HCT116 (cell line): ENCODE measurements around the gene SIRPA.

Source experiments
- JUND ChIP-seq: IDR thresholded peaks from 2 replicates; pipeline ENCODE4 v1.6.1; 2012
- TF ChIP-seq, protein P1 (sequence below), 3 experiments: fragments of 200-600 bp in 1 of 3; sonication (generic) in 1 of 3; IDR thresholded peaks in 2 of 3; conservative IDR thresholded peaks in 1 of 3; 2 replicates each; pipeline ENCODE4 v1.5.1; 2012 to 2017; ENCODE audit warnings: low read depth in 2 of 3, low read length in 2 of 3, antibody characterized with exemption in 1 of 3, borderline replicate concordance in 1 of 3, control low read depth in 1 of 3, mild to moderate bottlenecking in 1 of 3, mixed read lengths in 1 of 3, mixed run types in 1 of 3, moderate library complexity in 1 of 3; ENCODE audit not compliant: insufficient read depth in 1 of 3
- TF ChIP-seq, protein P2 (sequence below): IDR thresholded peaks from 2 replicates; pipeline ENCODE4 v1.6.1; 2011; ENCODE audit warnings: mild to moderate bottlenecking, low read length, moderate library complexity; ENCODE audit not compliant: insufficient replicate concordance; ENCODE audit errors: extremely low read depth
- TF ChIP-seq, protein P3 (sequence below): IDR thresholded peaks from 2 replicates; pipeline ENCODE4 v1.6.1; 2012; ENCODE audit warnings: low read depth

DNA sequence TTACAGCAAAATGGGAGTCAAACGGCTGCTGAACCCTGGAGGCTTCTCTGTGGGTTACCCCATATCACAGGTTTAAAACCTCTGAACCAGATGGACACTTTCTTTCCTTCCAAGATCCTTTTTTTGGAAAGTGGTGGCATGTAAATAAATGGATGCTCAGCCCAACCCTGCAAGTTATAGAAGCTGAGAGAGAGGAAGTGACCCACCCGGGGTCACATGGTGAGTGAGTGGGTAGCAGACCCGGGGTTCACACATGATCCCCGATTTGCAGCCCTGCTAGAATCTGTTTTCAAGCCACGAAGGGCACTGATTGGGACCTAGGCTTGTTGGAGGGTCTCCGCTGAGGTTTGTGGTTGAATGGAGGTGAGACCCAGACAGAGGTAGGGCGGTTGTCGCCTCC is 32.0 kb downstream of the SIRPA start:
- TF ChIP-seq, protein P1, sequence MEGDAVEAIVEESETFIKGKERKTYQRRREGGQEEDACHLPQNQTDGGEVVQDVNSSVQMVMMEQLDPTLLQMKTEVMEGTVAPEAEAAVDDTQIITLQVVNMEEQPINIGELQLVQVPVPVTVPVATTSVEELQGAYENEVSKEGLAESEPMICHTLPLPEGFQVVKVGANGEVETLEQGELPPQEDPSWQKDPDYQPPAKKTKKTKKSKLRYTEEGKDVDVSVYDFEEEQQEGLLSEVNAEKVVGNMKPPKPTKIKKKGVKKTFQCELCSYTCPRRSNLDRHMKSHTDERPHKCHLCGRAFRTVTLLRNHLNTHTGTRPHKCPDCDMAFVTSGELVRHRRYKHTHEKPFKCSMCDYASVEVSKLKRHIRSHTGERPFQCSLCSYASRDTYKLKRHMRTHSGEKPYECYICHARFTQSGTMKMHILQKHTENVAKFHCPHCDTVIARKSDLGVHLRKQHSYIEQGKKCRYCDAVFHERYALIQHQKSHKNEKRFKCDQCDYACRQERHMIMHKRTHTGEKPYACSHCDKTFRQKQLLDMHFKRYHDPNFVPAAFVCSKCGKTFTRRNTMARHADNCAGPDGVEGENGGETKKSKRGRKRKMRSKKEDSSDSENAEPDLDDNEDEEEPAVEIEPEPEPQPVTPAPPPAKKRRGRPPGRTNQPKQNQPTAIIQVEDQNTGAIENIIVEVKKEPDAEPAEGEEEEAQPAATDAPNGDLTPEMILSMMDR (IDR thresholded peaks at IDR 0.05 in 2 of 3, conservative IDR thresholded peaks at IDR 0.05 in 1 of 3; ENCODE audit: borderline replicate concordance in 1 of 3, insufficient read depth in 1 of 3, low read depth in 2 of 3, low read length in 2 of 3), result no peak
- TF ChIP-seq JUND, result no peak
- TF ChIP-seq, protein P2, sequence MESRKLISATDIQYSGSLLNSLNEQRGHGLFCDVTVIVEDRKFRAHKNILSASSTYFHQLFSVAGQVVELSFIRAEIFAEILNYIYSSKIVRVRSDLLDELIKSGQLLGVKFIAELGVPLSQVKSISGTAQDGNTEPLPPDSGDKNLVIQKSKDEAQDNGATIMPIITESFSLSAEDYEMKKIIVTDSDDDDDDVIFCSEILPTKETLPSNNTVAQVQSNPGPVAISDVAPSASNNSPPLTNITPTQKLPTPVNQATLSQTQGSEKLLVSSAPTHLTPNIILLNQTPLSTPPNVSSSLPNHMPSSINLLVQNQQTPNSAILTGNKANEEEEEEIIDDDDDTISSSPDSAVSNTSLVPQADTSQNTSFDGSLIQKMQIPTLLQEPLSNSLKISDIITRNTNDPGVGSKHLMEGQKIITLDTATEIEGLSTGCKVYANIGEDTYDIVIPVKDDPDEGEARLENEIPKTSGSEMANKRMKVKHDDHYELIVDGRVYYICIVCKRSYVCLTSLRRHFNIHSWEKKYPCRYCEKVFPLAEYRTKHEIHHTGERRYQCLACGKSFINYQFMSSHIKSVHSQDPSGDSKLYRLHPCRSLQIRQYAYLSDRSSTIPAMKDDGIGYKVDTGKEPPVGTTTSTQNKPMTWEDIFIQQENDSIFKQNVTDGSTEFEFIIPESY, result no peak
- TF ChIP-seq, protein P3, sequence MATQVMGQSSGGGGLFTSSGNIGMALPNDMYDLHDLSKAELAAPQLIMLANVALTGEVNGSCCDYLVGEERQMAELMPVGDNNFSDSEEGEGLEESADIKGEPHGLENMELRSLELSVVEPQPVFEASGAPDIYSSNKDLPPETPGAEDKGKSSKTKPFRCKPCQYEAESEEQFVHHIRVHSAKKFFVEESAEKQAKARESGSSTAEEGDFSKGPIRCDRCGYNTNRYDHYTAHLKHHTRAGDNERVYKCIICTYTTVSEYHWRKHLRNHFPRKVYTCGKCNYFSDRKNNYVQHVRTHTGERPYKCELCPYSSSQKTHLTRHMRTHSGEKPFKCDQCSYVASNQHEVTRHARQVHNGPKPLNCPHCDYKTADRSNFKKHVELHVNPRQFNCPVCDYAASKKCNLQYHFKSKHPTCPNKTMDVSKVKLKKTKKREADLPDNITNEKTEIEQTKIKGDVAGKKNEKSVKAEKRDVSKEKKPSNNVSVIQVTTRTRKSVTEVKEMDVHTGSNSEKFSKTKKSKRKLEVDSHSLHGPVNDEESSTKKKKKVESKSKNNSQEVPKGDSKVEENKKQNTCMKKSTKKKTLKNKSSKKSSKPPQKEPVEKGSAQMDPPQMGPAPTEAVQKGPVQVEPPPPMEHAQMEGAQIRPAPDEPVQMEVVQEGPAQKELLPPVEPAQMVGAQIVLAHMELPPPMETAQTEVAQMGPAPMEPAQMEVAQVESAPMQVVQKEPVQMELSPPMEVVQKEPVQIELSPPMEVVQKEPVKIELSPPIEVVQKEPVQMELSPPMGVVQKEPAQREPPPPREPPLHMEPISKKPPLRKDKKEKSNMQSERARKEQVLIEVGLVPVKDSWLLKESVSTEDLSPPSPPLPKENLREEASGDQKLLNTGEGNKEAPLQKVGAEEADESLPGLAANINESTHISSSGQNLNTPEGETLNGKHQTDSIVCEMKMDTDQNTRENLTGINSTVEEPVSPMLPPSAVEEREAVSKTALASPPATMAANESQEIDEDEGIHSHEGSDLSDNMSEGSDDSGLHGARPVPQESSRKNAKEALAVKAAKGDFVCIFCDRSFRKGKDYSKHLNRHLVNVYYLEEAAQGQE, result no peak
